Fibroblast of lung (primary cell): ENCODE data around the gene RASSF8.

Experiments
- EZH2 ChIP-seq: IDR thresholded peaks from 2 replicates; pipeline ENCODE4 v1.5.1; 2012; ENCODE audit warnings: low read length, control low read depth, mild to moderate bottlenecking; ENCODE audit errors: missing control alignments
- TF ChIP-seq, protein P1 (sequence below), 2 donors: IDR thresholded peaks in 1 of 2; conservative IDR thresholded peaks in 1 of 2; 1 replicate in 1 of 2; 2 replicates in 1 of 2; pipeline ENCODE4 v1.5.1; 2011 to 2012; ENCODE audit warnings: low read length in 2 of 2, control low read depth in 1 of 2, inconsistent platforms in 1 of 2, low read depth in 1 of 2, mild to moderate bottlenecking in 1 of 2

DNA sequence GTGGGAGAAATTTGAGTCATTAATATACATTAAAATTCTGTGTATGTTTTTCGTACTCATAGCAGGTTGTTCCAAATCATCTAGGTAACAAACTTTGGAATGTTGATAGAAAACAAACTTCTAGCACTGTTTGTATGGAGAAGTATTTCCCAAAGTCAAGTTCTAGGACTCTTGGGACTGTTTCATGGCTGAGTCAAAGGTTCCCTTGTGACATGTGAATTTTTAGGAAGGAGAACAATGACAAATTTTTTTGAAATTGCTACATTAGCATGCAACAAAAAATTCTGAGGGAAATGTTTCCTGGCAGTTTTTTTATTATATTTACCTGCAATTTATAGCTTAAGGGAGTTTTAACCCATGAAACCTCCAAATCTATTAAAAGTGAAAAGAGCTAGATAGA is 73.8 kb downstream of the RASSF8 start:
- TF ChIP-seq, protein P1, sequence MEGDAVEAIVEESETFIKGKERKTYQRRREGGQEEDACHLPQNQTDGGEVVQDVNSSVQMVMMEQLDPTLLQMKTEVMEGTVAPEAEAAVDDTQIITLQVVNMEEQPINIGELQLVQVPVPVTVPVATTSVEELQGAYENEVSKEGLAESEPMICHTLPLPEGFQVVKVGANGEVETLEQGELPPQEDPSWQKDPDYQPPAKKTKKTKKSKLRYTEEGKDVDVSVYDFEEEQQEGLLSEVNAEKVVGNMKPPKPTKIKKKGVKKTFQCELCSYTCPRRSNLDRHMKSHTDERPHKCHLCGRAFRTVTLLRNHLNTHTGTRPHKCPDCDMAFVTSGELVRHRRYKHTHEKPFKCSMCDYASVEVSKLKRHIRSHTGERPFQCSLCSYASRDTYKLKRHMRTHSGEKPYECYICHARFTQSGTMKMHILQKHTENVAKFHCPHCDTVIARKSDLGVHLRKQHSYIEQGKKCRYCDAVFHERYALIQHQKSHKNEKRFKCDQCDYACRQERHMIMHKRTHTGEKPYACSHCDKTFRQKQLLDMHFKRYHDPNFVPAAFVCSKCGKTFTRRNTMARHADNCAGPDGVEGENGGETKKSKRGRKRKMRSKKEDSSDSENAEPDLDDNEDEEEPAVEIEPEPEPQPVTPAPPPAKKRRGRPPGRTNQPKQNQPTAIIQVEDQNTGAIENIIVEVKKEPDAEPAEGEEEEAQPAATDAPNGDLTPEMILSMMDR (conservative IDR thresholded peaks at IDR 0.05 in 1 of 2, IDR thresholded peaks at IDR 0.05 in 1 of 2; ENCODE audit: low read depth in 1 of 2, low read length in 2 of 2) = no peak
- TF ChIP-seq EZH2 = no peak
